Liver (tissue), 9 donors: ENCODE data around the gene MED15. TPM values are rescaled to one million over a fixed set of nuclear protein-coding genes. Genes with fewer than 3 reads are reported as not detected.

Experiments used
- DNase-seq: peaks from one replicate; pipeline ENCODE4 v3.0.0-alpha.2; 2017; ENCODE audit warnings: low spot score
- H3K27ac ChIP-seq, 2 donors: one replicate each; pipeline ENCODE4 v1.7.0; 2013; ENCODE audit warnings: inconsistent platforms in 2 of 2, low read length in 2 of 2, control low read depth in 1 of 2, low read depth in 1 of 2, mild to moderate bottlenecking in 1 of 2
- H3K27me3 ChIP-seq, 4 donors: one replicate each; pipeline versions ENCODE4 v1.6.1 to v1.7.0; 2013; ENCODE audit warnings: low read length in 3 of 4, inconsistent platforms in 1 of 4, mild to moderate bottlenecking in 1 of 4, moderate library complexity in 1 of 4; ENCODE audit not compliant: control insufficient read depth in 4 of 4, insufficient read depth in 4 of 4
- H3K36me3 ChIP-seq, 4 donors: one replicate each; pipeline versions ENCODE4 v1.6.1 to v1.7.0; 2013; ENCODE audit warnings: low read length in 3 of 4, mild to moderate bottlenecking in 3 of 4, low read depth in 1 of 4, moderate library complexity in 1 of 4; ENCODE audit not compliant: control insufficient read depth in 4 of 4, insufficient read depth in 3 of 4
- H3K4me1 ChIP-seq, 4 donors: one replicate each; pipeline versions ENCODE4 v1.6.1 to v1.7.0; 2013; ENCODE audit warnings: low read length in 3 of 4, mild to moderate bottlenecking in 3 of 4, moderate library complexity in 1 of 4; ENCODE audit not compliant: control insufficient read depth in 4 of 4, insufficient read depth in 4 of 4
- H3K4me3 ChIP-seq, 3 donors: one replicate each; pipeline versions ENCODE4 v1.6.1 to v1.7.0; 2013; ENCODE audit warnings: low read length in 3 of 3, control low read depth in 1 of 3, low read depth in 1 of 3, mild to moderate bottlenecking in 1 of 3
- H3K9ac ChIP-seq, 2 donors: one replicate each; pipeline ENCODE4 v1.7.0; 2013; ENCODE audit warnings: low read length in 2 of 2, mild to moderate bottlenecking in 2 of 2, moderate library complexity in 2 of 2, control low read depth in 1 of 2, low read depth in 1 of 2
- H3K9me3 ChIP-seq, 4 donors: one replicate each; pipeline versions ENCODE4 v1.6.1 to v1.7.0; 2013; ENCODE audit warnings: low read length in 3 of 4; ENCODE audit not compliant: control insufficient read depth in 4 of 4
- CTCF ChIP-seq: fragments of 150-350 bp; IDR thresholded peaks from 2 replicates; pipeline ENCODE4 v1.5.1; 2017; ENCODE audit warnings: improper control_type of control experiment, low read depth, low read length; ENCODE audit not compliant: missing input control
- EGR1 ChIP-seq, 2 donors: IDR thresholded peaks; 2 replicates each; pipeline ENCODE4 v1.6.1; 2016 to 2018; ENCODE audit warnings: antibody characterized with exemption in 2 of 2, low read depth in 2 of 2
- HNF4G ChIP-seq: IDR thresholded peaks from 2 replicates; pipeline ENCODE4 v1.6.1; 2016; ENCODE audit warnings: antibody characterized with exemption
- JUND ChIP-seq, 2 donors: IDR thresholded peaks; 2 replicates each; pipeline ENCODE4 v1.6.1; 2016; ENCODE audit warnings: antibody characterized with exemption in 2 of 2
- MAX ChIP-seq: IDR thresholded peaks from 2 replicates; pipeline ENCODE4 v1.6.1; 2016; ENCODE audit warnings: antibody characterized with exemption
- NR2F2 ChIP-seq: IDR thresholded peaks from 2 replicates; pipeline ENCODE4 v1.6.1; 2016; ENCODE audit warnings: antibody characterized with exemption
- RAD21 ChIP-seq, 2 donors: IDR thresholded peaks; 2 replicates each; pipeline ENCODE4 v1.6.1; 2016; ENCODE audit warnings: antibody characterized with exemption in 2 of 2, mild to moderate bottlenecking in 2 of 2
- REST ChIP-seq: IDR thresholded peaks from 2 replicates; pipeline ENCODE4 v1.6.1; 2016; ENCODE audit warnings: antibody characterized with exemption, mild to moderate bottlenecking
- RXRA ChIP-seq, 2 donors: IDR thresholded peaks; 2 replicates each; pipeline ENCODE4 v1.6.1; 2017 to 2018; ENCODE audit warnings: antibody characterized with exemption in 2 of 2, mild to moderate bottlenecking in 1 of 2
- ZBTB33 ChIP-seq: IDR thresholded peaks from 2 replicates; pipeline ENCODE4 v1.6.1; 2016; ENCODE audit warnings: antibody characterized with exemption
- WGBS: extraction: QIAGEN DNeasy Blood & Tissue Kit; methylation state at CpG from one replicate; pipeline ENCODE4 v1.1.7; 2013; 5-methylcytosine and 5-hydroxymethylcytosine counted together
- polyA plus RNA-seq, 2 donors: library from polyadenylated mRNA; stranded (reverse) in 1 of 2; unstranded in 1 of 2; fragments of 200-250 nt in 1 of 2; fragments of >200 nt in 1 of 2; fragmentation: Nextera tagmentation in 1 of 2; extraction: Ambion mirVana in 1 of 2; gene quantifications; one replicate each; pipeline versions ENCODE4 v1.2.1 to v1.2.3, GENCODE V29; 2013 to 2015
- total RNA-seq, 2 donors: library from RNA; depleted of rRNA; stranded (reverse); fragments of >200 nt; gene quantifications; one replicate each; pipeline ENCODE4 v1.2.3, GENCODE V29; 2014
- donor health status: healthy.
- donor health status: healthy.
- donor health status: healthy.
- donor health status: healthy.
- donor health status: healthy.

The MED15 gene
- total and polyA plus RNA-seq, 4 donors, result 9.7 to 28.0 (median 16.2) TPM

- Histone ChIP-seq H3K27me3 (no peaks in the 10 kb centered on the region), H3K4me3 (no peak overlapping the region), H3K4me1 (peaks cover 0 to 14% (median 2%) of the 10 kb centered on the region in 4 donors), H3K36me3 (peaks cover 9 to 73% (median 40%) of the 10 kb centered on the region in 4 donors), H3K27ac (no peak overlapping the region), H3K9me3 (no peaks in the 10 kb centered on the region), H3K9ac (no peak overlapping the region)
- TF ChIP-seq RAD21 (IDR thresholded peaks at IDR 0.05) (peak in 1 of 2 donors; percentile 58), JUND (IDR thresholded peaks at IDR 0.05) (no peak), MAX (no peak), CTCF (peak; percentile 46)
- peak; percentile 67 for DNase-seq
- 78% methylated on average over 4 of the region's 4 CpGs for WGBS
Observed at GRCh38 chr22:20571531-20572007, 64.2 kb downstream of the MED15 start.

- Histone ChIP-seq H3K4me3 (no peak overlapping the region), H3K4me1 (peaks cover 0 to 9% (median 0%) of the 10 kb centered on the region in 4 donors), H3K27me3 (no peaks in the 10 kb centered on the region), H3K9me3 (no peaks in the 10 kb centered on the region), H3K9ac (no peak overlapping the region), H3K27ac (no peak overlapping the region), H3K36me3 (peaks cover 9 to 72% (median 34%) of the 10 kb centered on the region in 4 donors)
- WGBS, result 94% methylated on average over 11 of the region's 11 CpGs
- no peak for DNase-seq
- TF ChIP-seq NR2F2, result no peak
- no peak for TF ChIP-seq EGR1 (IDR thresholded peaks at IDR 0.05; ENCODE audit: low read depth in 2 of 2)
- TF ChIP-seq REST, result no peak
- no peak for TF ChIP-seq ZBTB33
- TF ChIP-seq RXRA (IDR thresholded peaks at IDR 0.05), result no peak
- TF ChIP-seq HNF4G, result no peak
Observed at GRCh38 chr22:20572132-20572802, 64.9 kb downstream of the MED15 start.
